RWPE1 (cell line): ENCODE results near the gene PTPRN2.

Experiments used
- CTCF ChIA-PET: fragments of 350-600 bp; sonication (Branson Sonifier 250); formaldehyde crosslinking; extraction: SDS; loops from one replicate; lab custom pipeline; 2021; lab: Yijun Ruan, JAX
- POLR2A ChIA-PET: fragments of 400-600 bp; formaldehyde crosslinking; extraction: SDS; loops from one replicate; lab custom pipeline; 2020; ENCODE audit warnings: antibody characterized with exemption; ENCODE audit not compliant: low non-redundant PET; lab: Yijun Ruan, JAX
- DNase-seq: peaks from one replicate; pipeline ENCODE4 v3.0.0; 2012; ENCODE audit warnings: low spot score
- H3K27ac ChIP-seq: fragments of 450-650 bp; 2 replicates; pipeline ENCODE4 v1.5.1; 2017
- TF ChIP-seq, protein P1 (sequence below): fragments of 450-650 bp; conservative IDR thresholded peaks from 2 replicates; pipeline ENCODE4 v1.5.1; 2017; ENCODE audit warnings: low read depth, mild to moderate bottlenecking

The PTPRN2 gene

DNA sequence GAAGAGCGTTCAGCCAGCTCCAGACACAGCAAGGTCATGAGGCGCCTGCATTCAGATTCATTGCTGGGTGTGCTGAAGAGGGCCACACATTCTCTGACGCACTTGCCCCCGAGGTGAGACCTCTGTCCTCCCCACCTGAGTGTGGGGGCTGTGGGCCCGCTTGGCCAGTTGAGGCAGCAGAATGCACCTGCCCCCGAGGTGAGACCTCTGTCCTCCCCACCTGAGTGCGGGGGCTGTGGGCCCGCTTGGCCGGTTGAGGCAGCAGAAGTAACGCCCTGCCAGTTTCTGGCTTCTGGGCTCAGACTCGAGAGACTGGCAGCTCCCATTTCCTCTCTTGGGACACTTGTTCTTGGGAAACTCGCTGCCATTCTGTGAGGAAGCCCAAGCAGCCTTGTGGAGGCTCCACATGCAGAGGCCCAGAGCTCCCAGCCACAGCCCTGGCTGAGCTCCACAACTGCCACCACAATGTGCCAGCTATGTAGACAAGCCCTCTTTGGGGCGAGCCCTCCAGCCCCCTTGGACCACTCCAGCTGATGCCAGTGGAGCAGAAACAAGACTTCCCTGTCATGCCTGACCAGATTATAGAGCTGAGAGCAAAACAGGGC is 816.8 kb downstream of the PTPRN2 start:
- H3K27ac ChIP-seq, result no peak overlapping the region
- CTCF ChIA-PET, result interaction anchor here (0.6 kb wide), 1 partner anchor 182 kb away, joined by 4 read pairs; no protein-coding TSS in a partner anchor
- TF ChIP-seq, protein P1, sequence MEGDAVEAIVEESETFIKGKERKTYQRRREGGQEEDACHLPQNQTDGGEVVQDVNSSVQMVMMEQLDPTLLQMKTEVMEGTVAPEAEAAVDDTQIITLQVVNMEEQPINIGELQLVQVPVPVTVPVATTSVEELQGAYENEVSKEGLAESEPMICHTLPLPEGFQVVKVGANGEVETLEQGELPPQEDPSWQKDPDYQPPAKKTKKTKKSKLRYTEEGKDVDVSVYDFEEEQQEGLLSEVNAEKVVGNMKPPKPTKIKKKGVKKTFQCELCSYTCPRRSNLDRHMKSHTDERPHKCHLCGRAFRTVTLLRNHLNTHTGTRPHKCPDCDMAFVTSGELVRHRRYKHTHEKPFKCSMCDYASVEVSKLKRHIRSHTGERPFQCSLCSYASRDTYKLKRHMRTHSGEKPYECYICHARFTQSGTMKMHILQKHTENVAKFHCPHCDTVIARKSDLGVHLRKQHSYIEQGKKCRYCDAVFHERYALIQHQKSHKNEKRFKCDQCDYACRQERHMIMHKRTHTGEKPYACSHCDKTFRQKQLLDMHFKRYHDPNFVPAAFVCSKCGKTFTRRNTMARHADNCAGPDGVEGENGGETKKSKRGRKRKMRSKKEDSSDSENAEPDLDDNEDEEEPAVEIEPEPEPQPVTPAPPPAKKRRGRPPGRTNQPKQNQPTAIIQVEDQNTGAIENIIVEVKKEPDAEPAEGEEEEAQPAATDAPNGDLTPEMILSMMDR, result no peak
- POLR2A ChIA-PET, result no interaction called here
- DNase-seq, result no peak

DNA sequence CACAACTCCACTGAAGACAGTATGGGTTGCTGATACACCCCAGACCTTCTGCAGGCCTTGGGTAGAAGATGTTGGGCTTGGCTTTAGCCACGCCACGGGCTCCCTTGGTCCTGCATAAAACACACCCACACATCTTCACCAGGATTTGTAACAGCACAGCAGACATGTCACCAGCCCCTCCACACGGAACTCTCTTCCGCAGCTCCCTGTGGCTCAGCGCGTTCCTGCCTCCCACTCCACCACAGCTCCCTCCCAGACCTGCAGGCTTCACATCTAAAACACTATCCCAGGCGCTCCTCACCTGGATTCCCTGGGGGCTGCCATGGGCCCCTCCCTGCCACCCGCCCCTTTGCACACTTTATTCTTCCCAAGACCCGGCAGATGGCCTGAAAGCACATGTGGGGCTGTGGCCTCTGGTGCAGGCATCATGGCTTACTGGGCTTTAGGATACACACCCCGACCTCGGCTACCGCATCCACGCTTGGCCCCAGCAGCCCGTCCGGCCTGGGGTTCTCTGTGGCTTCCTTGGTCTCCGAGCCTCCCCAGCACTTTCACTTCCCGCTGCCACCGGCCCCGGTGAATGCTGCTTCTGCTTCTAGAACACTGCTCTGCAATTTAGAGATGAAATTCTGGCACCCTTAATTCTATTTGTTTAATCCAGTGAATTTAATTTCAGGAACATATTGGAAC is 818.0 kb downstream of the PTPRN2 start:
- TF ChIP-seq, protein P1, result no peak
- POLR2A ChIA-PET, result no interaction called here
- no peak overlapping the region for H3K27ac ChIP-seq
- CTCF ChIA-PET, result no interaction called here
- no peak for DNase-seq

DNA sequence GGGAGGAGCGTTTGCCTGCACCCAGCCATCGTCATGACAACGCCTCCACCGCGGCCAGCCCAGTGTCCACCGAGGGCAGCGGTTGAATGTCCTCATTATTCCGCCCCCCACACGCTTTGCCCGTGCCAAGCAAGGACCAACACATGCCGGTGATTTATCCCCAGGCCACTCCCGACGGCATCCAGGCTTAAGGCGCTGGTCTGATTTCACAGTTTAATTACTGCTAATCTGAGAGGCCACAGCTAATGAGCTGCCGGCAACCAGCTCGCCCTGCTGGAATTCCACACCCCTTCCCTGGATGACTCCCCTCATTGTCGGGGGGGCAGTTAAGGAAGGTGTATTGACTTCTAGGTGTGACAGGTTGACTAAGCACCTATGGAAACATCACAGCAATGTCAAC is 818.5 kb downstream of the PTPRN2 start:
- no peak for DNase-seq
- no peak overlapping the region for H3K27ac ChIP-seq
- CTCF ChIA-PET, result no interaction called here
- POLR2A ChIA-PET, result no interaction called here
- TF ChIP-seq, protein P1, result no peak

DNA sequence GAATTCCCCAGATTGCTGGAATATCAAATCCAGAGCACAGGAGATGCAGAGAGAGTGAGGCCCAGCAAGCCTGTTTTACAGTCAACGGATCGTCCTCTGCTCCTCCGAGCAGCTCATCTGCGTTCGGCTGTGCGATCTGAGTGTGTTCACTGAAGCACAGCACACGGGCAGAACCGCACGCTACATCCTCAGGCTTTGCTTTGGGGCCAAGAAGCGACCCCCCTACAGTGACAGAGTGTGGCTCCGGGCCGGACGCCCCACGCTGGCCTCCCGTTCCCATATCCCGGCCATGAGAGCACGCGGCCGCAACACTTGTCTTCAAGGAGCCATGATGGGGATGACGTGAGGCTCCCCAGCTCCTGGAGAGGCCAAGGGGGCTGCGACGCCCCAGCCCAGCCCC is 819.4 kb downstream of the PTPRN2 start:
- no peak for DNase-seq
- POLR2A ChIA-PET, result no interaction called here
- TF ChIP-seq, protein P1, result no peak
- CTCF ChIA-PET, result no interaction called here
- no peak overlapping the region for H3K27ac ChIP-seq

DNA sequence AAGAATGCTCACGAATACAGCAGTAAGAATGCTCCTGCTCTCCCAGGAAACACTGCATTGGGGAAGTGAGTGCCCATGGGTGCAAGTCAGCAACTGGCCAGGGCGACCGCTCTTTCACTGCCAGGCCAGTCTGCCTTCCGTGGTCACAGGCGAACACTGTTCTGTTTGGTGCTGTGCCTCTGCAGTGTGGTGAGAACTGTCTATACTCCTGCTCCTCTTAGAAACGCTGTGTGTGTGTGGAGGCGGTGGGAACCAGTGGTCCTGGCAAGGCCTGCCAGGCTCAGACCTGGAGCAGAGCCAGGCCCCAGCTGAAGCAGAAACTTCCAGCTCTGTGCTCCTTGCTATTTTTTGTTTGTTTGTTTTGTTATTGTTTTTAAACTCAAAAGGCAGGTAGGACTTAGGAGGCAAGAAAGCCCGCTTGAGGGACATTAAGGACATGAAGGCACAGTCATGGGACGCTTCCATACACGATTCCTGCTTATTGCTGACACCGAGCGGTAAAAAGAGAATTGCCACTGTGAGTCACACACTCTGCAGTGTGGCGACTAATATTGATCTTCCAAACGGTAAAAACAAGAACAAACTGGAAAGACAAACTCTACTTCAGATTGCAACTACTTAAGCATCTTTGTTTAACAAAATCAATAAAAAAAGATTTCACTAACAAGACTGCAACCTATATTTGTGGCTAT is 820.0 kb downstream of the PTPRN2 start:
- DNase-seq, result no peak
- H3K27ac ChIP-seq, result no peak overlapping the region
- ChIA-PET CTCF (no interaction called here), POLR2A (no interaction called here)
- TF ChIP-seq, protein P1, result no peak

DNA sequence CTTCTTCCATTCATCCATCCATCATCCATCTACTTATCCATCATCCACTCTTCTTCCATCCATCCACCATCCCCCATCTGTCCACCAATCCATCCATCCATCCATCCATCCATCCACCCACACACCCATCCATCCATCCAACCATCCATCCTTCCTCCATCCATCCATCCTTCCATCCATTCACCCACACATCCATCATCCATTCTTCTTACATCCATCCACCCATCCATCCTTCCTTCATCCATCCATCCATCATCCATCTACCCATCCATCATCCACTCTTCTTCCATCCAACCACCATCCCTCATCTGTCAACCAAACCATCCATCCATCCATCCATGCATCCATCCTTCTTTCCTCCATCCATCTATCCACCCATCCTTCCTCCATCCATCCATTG is 821.5 kb downstream of the PTPRN2 start:
- no peak overlapping the region for H3K27ac ChIP-seq
- TF ChIP-seq, protein P1, result no peak
- CTCF ChIA-PET, result no interaction called here
- DNase-seq, result no peak
- POLR2A ChIA-PET, result no interaction called here
